Esophagus squamous epithelium (tissue), 4 donors: Measurements from ENCODE around the gene LCA5.

Source experiments
- POLR2A ChIP-seq, 4 donors: fragments of 450-650 bp; IDR thresholded peaks; one replicate each; pipeline ENCODE4 v1.6.1; 2017; ENCODE audit warnings: antibody characterized with exemption in 4 of 4, mild to moderate bottlenecking in 4 of 4, moderate library complexity in 3 of 4
- TF ChIP-seq, protein P1 (sequence below), 6 experiments: fragments of 450-650 bp in 4 of 6; fragments of 200-600 bp in 2 of 6; sonication (generic) in 2 of 6; IDR thresholded peaks; one replicate each; pipeline ENCODE4 v1.5.1; 2016 to 2019; ENCODE audit warnings: antibody characterized with exemption in 6 of 6, mild to moderate bottlenecking in 4 of 6, moderate library complexity in 4 of 6

GRCh38 chr6:79466207-79466834 lies 70.9 kb downstream of the LCA5 start:
- TF ChIP-seq, protein P1, sequence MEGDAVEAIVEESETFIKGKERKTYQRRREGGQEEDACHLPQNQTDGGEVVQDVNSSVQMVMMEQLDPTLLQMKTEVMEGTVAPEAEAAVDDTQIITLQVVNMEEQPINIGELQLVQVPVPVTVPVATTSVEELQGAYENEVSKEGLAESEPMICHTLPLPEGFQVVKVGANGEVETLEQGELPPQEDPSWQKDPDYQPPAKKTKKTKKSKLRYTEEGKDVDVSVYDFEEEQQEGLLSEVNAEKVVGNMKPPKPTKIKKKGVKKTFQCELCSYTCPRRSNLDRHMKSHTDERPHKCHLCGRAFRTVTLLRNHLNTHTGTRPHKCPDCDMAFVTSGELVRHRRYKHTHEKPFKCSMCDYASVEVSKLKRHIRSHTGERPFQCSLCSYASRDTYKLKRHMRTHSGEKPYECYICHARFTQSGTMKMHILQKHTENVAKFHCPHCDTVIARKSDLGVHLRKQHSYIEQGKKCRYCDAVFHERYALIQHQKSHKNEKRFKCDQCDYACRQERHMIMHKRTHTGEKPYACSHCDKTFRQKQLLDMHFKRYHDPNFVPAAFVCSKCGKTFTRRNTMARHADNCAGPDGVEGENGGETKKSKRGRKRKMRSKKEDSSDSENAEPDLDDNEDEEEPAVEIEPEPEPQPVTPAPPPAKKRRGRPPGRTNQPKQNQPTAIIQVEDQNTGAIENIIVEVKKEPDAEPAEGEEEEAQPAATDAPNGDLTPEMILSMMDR (IDR thresholded peaks at IDR 0.05) = peak in 5 of 6 experiments; percentile 32 to 67 (median 41)
- TF ChIP-seq POLR2A (IDR thresholded peaks at IDR 0.05) = no peak
